ENCODE results near the gene NTN3. TPM values are rescaled to one million over a fixed set of nuclear protein-coding genes. Genes with fewer than 3 reads are reported as not detected.
"Not testable (repeated sequence)": the region's sequence is repeated elsewhere in the genome, so short reads cannot be mapped to it uniquely, and the experiment has no call there.

The NTN3 gene
- total RNA-seq, 1 donor from 2014 or later, result 5.4 TPM

GRCh38 chr16:2436110-2436509 is 35.0 kb upstream of the NTN3 start:
- no peak for DNase-seq
- H3K36me3 Mint-ChIP-seq (ENCODE audit: unreplicated experiment), result no peaks in the 10 kb centered on the region
- H3K4me3 Mint-ChIP-seq (ENCODE audit: unreplicated experiment), result no peak overlapping the region
- H3K27me3 Mint-ChIP-seq (ENCODE audit: unreplicated experiment), result peaks cover 2% of the 10 kb centered on the region
- no peaks in the 10 kb centered on the region for H3K9me3 Mint-ChIP-seq (ENCODE audit: unreplicated experiment)
- no peak overlapping the region for H3K27ac Mint-ChIP-seq (ENCODE audit: unreplicated experiment)
- no peak for TF ChIP-seq CTCF (IDR thresholded peaks at IDR 0.05; ENCODE audit: partially characterized antibody, unreplicated experiment)
- H3K4me1 Mint-ChIP-seq (ENCODE audit: low read depth, unreplicated experiment), result no peaks in the 10 kb centered on the region

DNA sequence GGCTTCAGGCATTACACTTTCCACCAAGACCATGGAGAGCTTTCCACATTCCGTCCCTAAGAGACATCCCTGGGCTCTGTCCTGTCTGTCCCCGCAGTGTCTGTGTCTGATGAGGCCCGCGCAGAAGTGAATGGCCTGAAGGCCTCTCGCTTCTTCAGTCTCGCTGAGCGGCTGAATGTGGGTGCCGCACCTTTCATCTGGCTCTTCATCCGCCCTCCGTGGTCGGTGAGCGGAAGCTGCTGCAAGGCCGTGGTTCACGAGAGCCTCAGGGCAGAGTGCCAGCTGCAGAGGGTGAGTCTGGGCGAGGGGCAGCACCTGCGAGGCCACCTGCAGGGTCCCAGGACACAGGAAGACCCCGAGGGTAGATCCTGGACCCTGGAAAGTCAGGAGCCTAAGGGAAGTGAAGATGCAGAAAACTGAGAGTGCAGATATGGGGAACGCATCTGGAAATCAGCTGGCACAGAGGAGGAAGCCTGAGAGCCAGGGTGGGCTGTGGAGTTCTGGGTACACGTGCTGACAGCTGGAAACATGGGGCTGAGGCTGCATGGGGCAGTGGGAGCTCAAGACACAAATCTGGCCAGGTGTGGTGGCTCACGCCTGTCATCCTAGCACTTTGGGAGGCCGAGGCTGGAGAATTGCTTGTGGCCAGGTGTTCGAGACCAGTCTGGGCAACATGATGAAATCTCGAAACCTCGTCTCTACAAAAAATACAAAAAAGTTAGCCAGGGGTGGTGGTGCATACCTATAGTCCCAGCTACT is 33.9 kb upstream of the NTN3 start:
- Mint-ChIP-seq H3K27me3 (ENCODE audit: unreplicated experiment) (peaks cover 2% of the 10 kb centered on the region), H3K4me3 (ENCODE audit: unreplicated experiment) (no peak overlapping the region), H3K27ac (ENCODE audit: unreplicated experiment) (no peak overlapping the region), H3K4me1 (ENCODE audit: low read depth, unreplicated experiment) (no peaks in the 10 kb centered on the region), H3K36me3 (ENCODE audit: unreplicated experiment) (no peaks in the 10 kb centered on the region), H3K9me3 (ENCODE audit: unreplicated experiment) (no peaks in the 10 kb centered on the region)
- DNase-seq, result no peak
- TF ChIP-seq CTCF (IDR thresholded peaks at IDR 0.05; ENCODE audit: partially characterized antibody, unreplicated experiment), result no peak

GRCh38 chr16:2438121-2438520 is 33.0 kb upstream of the NTN3 start:
- no peak for DNase-seq
- Mint-ChIP-seq H3K4me3 (ENCODE audit: unreplicated experiment) (no peak overlapping the region), H3K9me3 (ENCODE audit: unreplicated experiment) (no peaks in the 10 kb centered on the region), H3K36me3 (ENCODE audit: unreplicated experiment) (no peaks in the 10 kb centered on the region), H3K27me3 (ENCODE audit: unreplicated experiment) (peaks cover 2% of the 10 kb centered on the region), H3K27ac (ENCODE audit: unreplicated experiment) (no peak overlapping the region), H3K4me1 (ENCODE audit: low read depth, unreplicated experiment) (no peaks in the 10 kb centered on the region)
- no peak for TF ChIP-seq CTCF (IDR thresholded peaks at IDR 0.05; ENCODE audit: partially characterized antibody, unreplicated experiment)

DNA sequence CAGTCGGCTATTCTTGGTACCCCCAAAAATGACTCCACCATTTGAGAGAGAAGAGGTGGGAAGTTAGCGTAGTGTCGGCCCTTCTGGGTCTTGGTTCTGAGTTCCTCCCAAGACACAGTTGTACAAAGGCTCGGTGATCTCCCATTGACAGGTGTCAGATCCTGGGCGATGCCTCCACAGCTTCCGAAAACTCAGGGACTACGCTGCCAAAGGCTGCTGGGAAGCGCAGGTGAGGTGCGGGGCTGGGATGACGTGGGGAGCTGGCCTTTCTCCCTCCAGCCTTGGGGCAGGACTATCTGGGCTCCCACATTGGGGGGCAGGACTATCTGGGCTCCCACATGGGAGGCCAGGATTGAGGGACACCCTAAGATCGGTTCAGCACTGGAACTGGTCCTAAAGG is 31.5 kb upstream of the NTN3 start:
- H3K27me3 Mint-ChIP-seq (ENCODE audit: unreplicated experiment), result peaks cover 2% of the 10 kb centered on the region
- H3K27ac Mint-ChIP-seq (ENCODE audit: unreplicated experiment), result no peak overlapping the region
- no peak for DNase-seq
- no peaks in the 10 kb centered on the region for H3K9me3 Mint-ChIP-seq (ENCODE audit: unreplicated experiment)
- TF ChIP-seq CTCF (IDR thresholded peaks at IDR 0.05; ENCODE audit: partially characterized antibody, unreplicated experiment), result no peak
- no peak overlapping the region for H3K4me3 Mint-ChIP-seq (ENCODE audit: unreplicated experiment)
- no peaks in the 10 kb centered on the region for H3K4me1 Mint-ChIP-seq (ENCODE audit: low read depth, unreplicated experiment)
- no peaks in the 10 kb centered on the region for H3K36me3 Mint-ChIP-seq (ENCODE audit: unreplicated experiment)

DNA sequence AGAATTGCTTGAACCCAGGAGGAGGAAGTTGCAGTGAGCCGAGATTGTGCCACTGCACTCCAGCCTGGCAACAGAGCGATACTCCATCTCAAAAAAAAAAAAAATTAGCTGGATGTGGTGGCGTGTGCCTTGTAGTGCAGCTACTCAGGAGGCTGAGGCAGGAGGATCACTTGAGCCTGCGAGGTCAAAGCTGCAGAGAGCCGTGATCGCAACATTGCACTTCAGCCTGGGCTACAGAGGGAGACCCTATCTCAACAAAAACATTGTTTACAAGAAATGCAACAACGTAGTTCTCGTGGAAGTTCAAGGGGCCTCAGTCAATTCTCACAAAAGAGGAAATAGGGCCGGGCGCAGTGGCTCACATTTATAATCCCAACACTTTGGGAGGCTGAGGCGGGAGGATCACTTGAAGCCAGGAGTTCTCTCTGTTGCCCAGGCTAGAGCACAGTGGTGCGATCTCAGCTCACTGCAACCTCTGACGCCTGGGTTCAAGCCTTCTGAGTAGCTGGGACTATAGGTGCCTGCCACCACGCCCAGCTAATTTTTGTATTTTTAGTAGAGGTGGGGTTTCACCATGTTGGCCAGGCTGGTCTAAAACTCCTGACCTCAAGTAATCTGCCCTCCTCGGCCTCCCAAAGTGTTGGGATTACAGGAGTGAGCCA is 29.8 kb upstream of the NTN3 start:
- not testable (repeated sequence) for H3K27ac Mint-ChIP-seq (ENCODE audit: unreplicated experiment); DNase-seq; H3K36me3 Mint-ChIP-seq (ENCODE audit: unreplicated experiment); H3K27me3 Mint-ChIP-seq (ENCODE audit: unreplicated experiment); H3K4me1 Mint-ChIP-seq (ENCODE audit: low read depth, unreplicated experiment); H3K4me3 Mint-ChIP-seq (ENCODE audit: unreplicated experiment); H3K9me3 Mint-ChIP-seq (ENCODE audit: unreplicated experiment)
